ENCODE results near the gene TAL1.

GRCh38 chr1:47235806-47236205 is 3.8 kb upstream of the TAL1 start:
- no peak for TF ChIP-seq MYC (IDR thresholded peaks at IDR 0.05; ENCODE audit: low read depth, low read length)
- no peak for TF ChIP-seq CTCF (IDR thresholded peaks at IDR 0.05; ENCODE audit: extremely low read depth in 1 of 2, insufficient read depth in 1 of 2, low read depth in 1 of 2, low read length in 2 of 2)
- no peak for TF ChIP-seq EZH2 (IDR thresholded peaks at IDR 0.05; ENCODE audit: borderline replicate concordance, low read depth, low read length, severe bottlenecking)
- no peak for TF ChIP-seq POLR2AphosphoS5 (IDR thresholded peaks at IDR 0.05; ENCODE audit: insufficient read depth, low read depth, low read length)
- TF ChIP-seq POLR2A (IDR thresholded peaks at IDR 0.05; ENCODE audit: low read depth, low read length), result no peak
- TF ChIP-seq FOS (IDR thresholded peaks at IDR 0.05; ENCODE audit: borderline replicate concordance, insufficient read depth, low read length), result no peak
- TF ChIP-seq MAX (IDR thresholded peaks at IDR 0.05; ENCODE audit: insufficient read depth, insufficient read length), result no peak
- TF ChIP-seq JUN (IDR thresholded peaks at IDR 0.05; ENCODE audit: borderline replicate concordance, insufficient read depth, insufficient read length, low read depth), result no peak
- no peak for TF ChIP-seq GATA2 (IDR thresholded peaks at IDR 0.05; ENCODE audit: insufficient read depth, insufficient read length, low read depth, low read length)
